ENCODE data around the gene PLOD3. TPM values are rescaled to one million over a fixed set of nuclear protein-coding genes. Genes with fewer than 3 reads are reported as not detected.
"Not testable (repeated sequence)": the region's sequence is repeated elsewhere in the genome, so short reads cannot be mapped to it uniquely, and the experiment has no call there.

Gene PLOD3
- total RNA-seq, 1 donor from 2014 or later: 40.0 TPM

GRCh38 chr7:101210143-101210542 lies 7.2 kb downstream of the PLOD3 start:
- H3K27me3 Mint-ChIP-seq: no peaks in the 10 kb centered on the region
- ChIA-PET CTCF (no interaction called here), POLR2A (no interaction called here)
- H3K4me3 Mint-ChIP-seq: no peak overlapping the region
- ATAC-seq (ENCODE audit: low read depth) (no peak), DNase-seq (no peak)
- H3K27ac Mint-ChIP-seq: no peak overlapping the region
- TF ChIP-seq, protein P1, sequence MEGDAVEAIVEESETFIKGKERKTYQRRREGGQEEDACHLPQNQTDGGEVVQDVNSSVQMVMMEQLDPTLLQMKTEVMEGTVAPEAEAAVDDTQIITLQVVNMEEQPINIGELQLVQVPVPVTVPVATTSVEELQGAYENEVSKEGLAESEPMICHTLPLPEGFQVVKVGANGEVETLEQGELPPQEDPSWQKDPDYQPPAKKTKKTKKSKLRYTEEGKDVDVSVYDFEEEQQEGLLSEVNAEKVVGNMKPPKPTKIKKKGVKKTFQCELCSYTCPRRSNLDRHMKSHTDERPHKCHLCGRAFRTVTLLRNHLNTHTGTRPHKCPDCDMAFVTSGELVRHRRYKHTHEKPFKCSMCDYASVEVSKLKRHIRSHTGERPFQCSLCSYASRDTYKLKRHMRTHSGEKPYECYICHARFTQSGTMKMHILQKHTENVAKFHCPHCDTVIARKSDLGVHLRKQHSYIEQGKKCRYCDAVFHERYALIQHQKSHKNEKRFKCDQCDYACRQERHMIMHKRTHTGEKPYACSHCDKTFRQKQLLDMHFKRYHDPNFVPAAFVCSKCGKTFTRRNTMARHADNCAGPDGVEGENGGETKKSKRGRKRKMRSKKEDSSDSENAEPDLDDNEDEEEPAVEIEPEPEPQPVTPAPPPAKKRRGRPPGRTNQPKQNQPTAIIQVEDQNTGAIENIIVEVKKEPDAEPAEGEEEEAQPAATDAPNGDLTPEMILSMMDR (IDR thresholded peaks at IDR 0.05): no peak
- peaks cover 48% of the 10 kb centered on the region for H3K36me3 Mint-ChIP-seq (ENCODE audit: low read depth)
- intact Hi-C loops (cut with micrococcal nuclease): no loop called here
- no peaks in the 10 kb centered on the region for H3K9me3 Mint-ChIP-seq
- no peaks in the 10 kb centered on the region for H3K4me1 Mint-ChIP-seq

- H3K27ac Mint-ChIP-seq: no peak overlapping the region
- no peak overlapping the region for H3K4me3 Mint-ChIP-seq
- H3K9me3 Mint-ChIP-seq: no peaks in the 10 kb centered on the region
- CTCF ChIA-PET: no interaction called here
- no peaks in the 10 kb centered on the region for H3K27me3 Mint-ChIP-seq
- POLR2A ChIA-PET: interaction anchor here (0.7 kb wide), 1 partner anchor 124 kb away, joined by 4 read pairs; no protein-coding TSS in a partner anchor
- no peak for ATAC-seq (ENCODE audit: low read depth)
- TF ChIP-seq, protein P1 (IDR thresholded peaks at IDR 0.05): no peak
- peaks cover 40% of the 10 kb centered on the region for H3K36me3 Mint-ChIP-seq (ENCODE audit: low read depth)
- no peak for DNase-seq
- H3K4me1 Mint-ChIP-seq: peaks cover 3% of the 10 kb centered on the region
- intact Hi-C loops (cut with micrococcal nuclease): no loop called here
These were observed 8.6 kb downstream of the PLOD3 start for GRCh38 chr7:101208794-101209193.

GRCh38 chr7:101207459-101207858 lies 9.9 kb downstream of the PLOD3 start:
- H3K27me3 Mint-ChIP-seq: peaks cover 5% of the 10 kb centered on the region
- intact Hi-C loops (cut with micrococcal nuclease): no loop called here
- ATAC-seq (ENCODE audit: low read depth) (no peak), DNase-seq (no peak)
- peaks cover 39% of the 10 kb centered on the region for H3K36me3 Mint-ChIP-seq (ENCODE audit: low read depth)
- H3K4me1 Mint-ChIP-seq: peaks cover 15% of the 10 kb centered on the region
- TF ChIP-seq, protein P1 (IDR thresholded peaks at IDR 0.05): no peak
- no peaks in the 10 kb centered on the region for H3K9me3 Mint-ChIP-seq
- POLR2A ChIA-PET: no interaction called here
- no peak overlapping the region for H3K27ac Mint-ChIP-seq
- CTCF ChIA-PET: no interaction called here
- H3K4me3 Mint-ChIP-seq: no peak overlapping the region

GRCh38 chr7:101206665-101207042 lies 10.7 kb downstream of the PLOD3 start:
- Mint-ChIP-seq H3K4me1 (peaks cover 18% of the 10 kb centered on the region), H3K27me3 (peaks cover 5% of the 10 kb centered on the region), H3K27ac (no peak overlapping the region), H3K9me3 (no peaks in the 10 kb centered on the region), H3K4me3 (no peak overlapping the region), H3K36me3 (ENCODE audit: low read depth) (peaks cover 34% of the 10 kb centered on the region)
- DNase-seq (no peak), ATAC-seq (ENCODE audit: low read depth) (no peak)
- TF ChIP-seq, protein P1 (IDR thresholded peaks at IDR 0.05): no peak
- ChIA-PET POLR2A (no interaction called here), CTCF (no interaction called here)
- intact Hi-C loops (cut with micrococcal nuclease): no loop called here

- ATAC-seq (ENCODE audit: low read depth): no peak
- POLR2A ChIA-PET: no interaction called here
- H3K9me3 Mint-ChIP-seq: no peaks in the 10 kb centered on the region
- TF ChIP-seq, protein P1 (IDR thresholded peaks at IDR 0.05): no peak
- H3K27me3 Mint-ChIP-seq: peaks cover 7% of the 10 kb centered on the region
- H3K4me1 Mint-ChIP-seq: peaks cover 20% of the 10 kb centered on the region
- H3K4me3 Mint-ChIP-seq: no peak overlapping the region
- DNase-seq: no peak
- H3K36me3 Mint-ChIP-seq (ENCODE audit: low read depth): peaks cover 29% of the 10 kb centered on the region
- intact Hi-C loops (cut with micrococcal nuclease): no loop called here
- CTCF ChIA-PET: no interaction called here
- H3K27ac Mint-ChIP-seq: no peak overlapping the region
These were observed 11.3 kb downstream of the PLOD3 start for GRCh38 chr7:101205901-101206664.

DNA sequence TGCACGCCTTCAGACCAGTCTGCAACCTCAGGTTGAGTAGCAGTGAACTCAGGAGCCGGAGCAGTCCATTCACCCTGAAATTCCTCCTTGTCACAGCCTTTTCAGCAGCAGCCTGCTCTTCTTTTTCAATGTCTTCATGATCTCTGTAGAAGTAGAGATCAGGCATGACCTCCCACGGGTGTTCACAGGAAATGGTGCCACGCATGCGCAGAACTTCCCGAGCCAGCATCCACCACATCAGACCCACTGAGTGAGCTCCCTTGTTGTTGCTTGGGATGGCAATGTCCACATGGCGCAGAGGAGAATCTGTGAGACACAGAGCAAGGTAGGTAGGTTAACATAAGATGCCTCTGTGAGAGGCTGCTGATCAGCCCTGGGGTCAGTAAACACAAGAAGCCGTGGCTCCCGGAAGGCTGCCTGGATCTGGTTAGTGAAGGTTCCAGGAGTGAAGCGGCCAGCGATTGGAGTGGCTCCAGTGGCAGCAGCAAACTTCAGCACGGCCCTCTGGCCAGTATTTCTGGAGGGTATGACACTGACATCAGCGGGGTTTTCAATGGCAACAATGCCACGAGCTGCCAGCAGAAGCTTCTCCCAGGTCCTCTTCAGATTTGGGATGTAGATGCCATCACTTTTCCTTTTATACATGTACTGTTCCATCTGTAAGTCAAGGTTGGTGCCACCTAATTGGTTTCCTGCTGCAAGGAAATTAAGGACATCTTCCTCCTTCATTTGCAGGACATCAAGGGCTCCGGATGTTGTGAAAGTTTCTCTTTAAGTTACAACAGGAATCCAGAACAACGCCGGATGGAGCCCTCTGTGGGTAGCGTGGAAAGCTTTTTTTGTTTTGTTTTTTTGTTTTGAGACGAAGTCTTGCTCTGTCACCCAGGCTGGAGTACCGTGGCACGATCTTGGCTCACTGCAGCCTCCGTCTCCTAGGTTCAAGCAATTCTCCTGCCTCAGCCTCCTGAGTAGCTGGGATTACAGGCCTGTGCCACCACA lies 13.3 kb downstream of the PLOD3 start:
- Mint-ChIP-seq H3K27me3 (peaks cover 17% of the 10 kb centered on the region), H3K4me1 (peaks cover 22% of the 10 kb centered on the region), H3K36me3 (ENCODE audit: low read depth) (peaks cover 15% of the 10 kb centered on the region)
- DNase-seq; H3K27ac Mint-ChIP-seq; H3K9me3 Mint-ChIP-seq; H3K4me3 Mint-ChIP-seq; intact Hi-C loops (cut with micrococcal nuclease); ATAC-seq (ENCODE audit: low read depth): not testable (repeated sequence)
- POLR2A ChIA-PET: interaction anchor here (0.6 kb wide), 1 partner anchor 29 kb away, joined by 3 read pairs; no protein-coding TSS in a partner anchor
- CTCF ChIA-PET: interaction anchor here (0.9 kb wide), 1 partner anchor 60 kb away, joined by 3 read pairs; no protein-coding TSS in a partner anchor
